Ascending aorta (tissue), 2 donors: ENCODE data around the gene PIH1D1. TPM values are rescaled to one million over a fixed set of nuclear protein-coding genes. Genes with fewer than 3 reads are reported as not detected.

Source experiments
- DNase-seq, 2 donors: peaks; one replicate each; pipeline ENCODE4 v3.0.0-alpha.2; 2019; ENCODE audit warnings: low spot score in 2 of 2
- H3K27ac ChIP-seq, 2 donors: fragments of 200-600 bp; sonication (generic); one replicate each; pipeline ENCODE4 v1.5.1; 2016 to 2017; ENCODE audit warnings: mild to moderate bottlenecking in 1 of 2
- H3K27me3 ChIP-seq: fragments of 200-600 bp; sonication (generic); one replicate; pipeline ENCODE4 v1.5.1; 2017
- H3K36me3 ChIP-seq, 2 donors: fragments of 200-600 bp; sonication (generic); one replicate each; pipeline ENCODE4 v1.5.1; 2016
- H3K4me1 ChIP-seq, 2 donors: fragments of 200-600 bp; sonication (generic); one replicate each; pipeline ENCODE4 v1.5.1; 2016 to 2017; ENCODE audit warnings: mild to moderate bottlenecking in 1 of 2
- H3K4me3 ChIP-seq, 2 donors: fragments of 200-600 bp; sonication (generic); one replicate each; pipeline ENCODE4 v1.5.1; 2016 to 2017; ENCODE audit warnings: mild to moderate bottlenecking in 1 of 2
- H3K9me3 ChIP-seq, 2 donors: fragments of 200-600 bp; sonication (generic); one replicate each; pipeline ENCODE4 v1.5.1; 2016
- intact Hi-C: fragments of 100-400 bp; cut with DNase I; formaldehyde crosslinking; loops from one replicate; pipeline ENCODE4 v1.15.1; 2023
- total RNA-seq: library from RNA; depleted of rRNA; stranded (reverse); fragments of >200 nt; gene quantifications from one replicate; pipeline ENCODE4 v1.1.0, GENCODE V29; 2016
- TF ChIP-seq, protein P1 (sequence below), 3 experiments: fragments of 200-600 bp in 2 of 3; fragments of 450-650 bp in 1 of 3; sonication (generic) in 2 of 3; IDR thresholded peaks; one replicate each; pipeline ENCODE4 v1.5.1; 2016 to 2019; ENCODE audit warnings: antibody characterized with exemption in 3 of 3, mild to moderate bottlenecking in 1 of 3, moderate library complexity in 1 of 3

PIH1D1 gene
- total RNA-seq, result 177 TPM

DNA sequence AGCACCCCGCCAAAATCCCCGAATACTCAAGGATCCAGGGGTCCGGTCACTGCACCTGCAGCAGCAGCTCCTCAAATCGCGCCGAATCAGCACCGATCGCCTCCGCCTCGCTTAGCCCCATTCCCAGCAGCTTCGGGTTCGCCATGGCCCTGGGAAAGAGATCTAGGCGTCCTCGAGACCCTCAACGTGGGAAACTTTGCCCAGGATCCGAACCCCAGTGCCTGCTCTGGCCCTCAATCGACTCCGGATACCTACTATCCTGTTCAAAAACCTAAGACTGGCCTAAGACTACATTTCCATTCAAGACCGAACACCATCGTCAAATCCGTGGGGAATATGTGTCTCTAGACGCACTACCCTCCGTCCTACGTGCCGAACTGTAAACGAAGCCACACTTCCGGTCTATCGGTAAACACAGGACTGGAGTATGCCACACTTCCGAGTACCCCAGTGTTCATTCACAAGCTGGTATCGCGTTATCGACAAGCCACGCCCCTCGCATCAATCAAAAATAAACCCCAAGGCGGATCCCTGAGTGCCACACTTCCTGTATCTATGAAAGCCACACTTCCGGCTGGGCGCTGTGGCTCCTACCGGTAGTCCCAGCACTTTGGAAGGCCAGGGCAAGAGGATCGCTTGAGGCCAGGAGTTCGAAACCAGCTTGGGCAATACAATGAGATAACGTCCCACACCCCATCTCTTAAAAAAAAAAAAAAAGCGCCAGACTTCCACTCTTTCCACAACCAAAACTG lies at the start of gene PIH1D1:
Gene PIH1D1 (minus strand): TSS at position 385 of the 752 bp plus-strand sequence. CDS start 240 bp downstream, at position 145.
- Histone ChIP-seq H3K4me1 (peaks cover 0 to 10% of the 10 kb centered on the region in 2 donors), H3K4me3 (peak within 1 kb of the TSS; percentile 73 to 81), H3K27ac (peak within 1 kb of the TSS; percentile 88 to 95), H3K27me3 (no peaks in the 10 kb centered on the region), H3K9me3 (no peaks in the 10 kb centered on the region), H3K36me3 (peaks cover 8 to 16% of the 10 kb centered on the region in 2 donors)
- intact Hi-C loops, result loop anchor here (2.0 to 5.0 kb wide), 2 partner anchors 45 to 226 kb away; partner anchors contain the start of genes PRMT1 and RPS11
- TF ChIP-seq, protein P1, sequence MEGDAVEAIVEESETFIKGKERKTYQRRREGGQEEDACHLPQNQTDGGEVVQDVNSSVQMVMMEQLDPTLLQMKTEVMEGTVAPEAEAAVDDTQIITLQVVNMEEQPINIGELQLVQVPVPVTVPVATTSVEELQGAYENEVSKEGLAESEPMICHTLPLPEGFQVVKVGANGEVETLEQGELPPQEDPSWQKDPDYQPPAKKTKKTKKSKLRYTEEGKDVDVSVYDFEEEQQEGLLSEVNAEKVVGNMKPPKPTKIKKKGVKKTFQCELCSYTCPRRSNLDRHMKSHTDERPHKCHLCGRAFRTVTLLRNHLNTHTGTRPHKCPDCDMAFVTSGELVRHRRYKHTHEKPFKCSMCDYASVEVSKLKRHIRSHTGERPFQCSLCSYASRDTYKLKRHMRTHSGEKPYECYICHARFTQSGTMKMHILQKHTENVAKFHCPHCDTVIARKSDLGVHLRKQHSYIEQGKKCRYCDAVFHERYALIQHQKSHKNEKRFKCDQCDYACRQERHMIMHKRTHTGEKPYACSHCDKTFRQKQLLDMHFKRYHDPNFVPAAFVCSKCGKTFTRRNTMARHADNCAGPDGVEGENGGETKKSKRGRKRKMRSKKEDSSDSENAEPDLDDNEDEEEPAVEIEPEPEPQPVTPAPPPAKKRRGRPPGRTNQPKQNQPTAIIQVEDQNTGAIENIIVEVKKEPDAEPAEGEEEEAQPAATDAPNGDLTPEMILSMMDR (IDR thresholded peaks at IDR 0.05), result no peak
- peak; percentile 94 to 99 for DNase-seq

- Histone ChIP-seq H3K27me3 (no peaks in the 10 kb centered on the region), H3K36me3 (peaks cover 18 to 30% of the 10 kb centered on the region in 2 donors), H3K9me3 (no peaks in the 10 kb centered on the region), H3K4me1 (peaks cover 13 to 20% of the 10 kb centered on the region in 2 donors), H3K4me3 (peak overlapping the region in 1 of 2 donors; percentile 77), H3K27ac (peak overlapping the region in 1 of 2 donors; percentile 37)
- no peak for DNase-seq
- TF ChIP-seq, protein P1 (IDR thresholded peaks at IDR 0.05), result no peak
- intact Hi-C loops, result loop anchor here (5.0 kb wide), 2 partner anchors 143 to 178 kb away; partner anchors contain the start of genes PRMT1, RRAS and SCAF1
Measured at GRCh38 chr19:49499030-49499670, 47.5 kb upstream of the PIH1D1 start.

DNA sequence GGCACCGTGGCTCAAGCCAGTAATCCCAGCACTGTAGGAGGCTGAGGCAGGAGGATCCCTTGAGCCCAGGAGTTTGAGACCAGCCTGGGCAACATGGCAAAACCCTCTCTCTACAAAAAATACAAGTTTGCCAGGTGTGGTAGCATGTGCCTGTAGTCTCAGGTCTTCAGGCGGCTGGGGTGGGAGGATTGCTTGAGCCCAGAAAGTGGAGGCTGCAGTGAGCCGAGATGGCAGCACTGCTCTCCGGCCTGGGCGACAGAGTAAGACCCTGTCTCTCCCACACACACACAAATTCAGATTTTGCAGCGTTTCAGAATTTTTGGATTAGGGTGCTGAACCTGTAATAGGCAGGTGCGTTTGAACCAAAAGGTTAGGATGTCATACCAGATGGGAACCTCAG lies 46.9 kb upstream of the PIH1D1 start:
- TF ChIP-seq, protein P1 (IDR thresholded peaks at IDR 0.05), result no peak
- Histone ChIP-seq H3K4me1 (peaks cover 13 to 20% of the 10 kb centered on the region in 2 donors), H3K36me3 (peaks cover 18 to 30% of the 10 kb centered on the region in 2 donors), H3K4me3 (peak overlapping the region in 1 of 2 donors; percentile 77), H3K27ac (no peak overlapping the region), H3K9me3 (no peaks in the 10 kb centered on the region), H3K27me3 (no peaks in the 10 kb centered on the region)
- intact Hi-C loops, result loop anchor here (5.0 kb wide), 2 partner anchors 144 to 179 kb away; partner anchors contain the start of genes PRMT1, RRAS and SCAF1
- no peak for DNase-seq

- no peaks in the 10 kb centered on the region for H3K27me3 ChIP-seq
- peaks cover 20 to 35% of the 10 kb centered on the region in 2 donors for H3K36me3 ChIP-seq
- TF ChIP-seq, protein P1 (IDR thresholded peaks at IDR 0.05), result no peak
- H3K4me1 ChIP-seq, result peaks cover 13 to 20% of the 10 kb centered on the region in 2 donors
- no peaks in the 10 kb centered on the region for H3K9me3 ChIP-seq
- DNase-seq, result no peak
- H3K4me3 ChIP-seq, result peak overlapping the region; percentile 77 to 81
- H3K27ac ChIP-seq, result peak overlapping the region in 1 of 2 donors; percentile 93
- intact Hi-C loops, result loop anchor here (2.0 to 5.0 kb wide), 3 partner anchors 45 to 180 kb away; partner anchors contain the start of genes ALDH16A1, PRMT1, RRAS and SCAF1
Measured at GRCh38 chr19:49497789-49498103, 46.1 kb upstream of the PIH1D1 start.

- no peaks in the 10 kb centered on the region for H3K9me3 ChIP-seq
- H3K27me3 ChIP-seq, result no peaks in the 10 kb centered on the region
- peak overlapping the region; percentile 93 to 95 for H3K27ac ChIP-seq
- peak in 1 of 2 donors; percentile 86 for DNase-seq
- peak overlapping the region; percentile 77 to 81 for H3K4me3 ChIP-seq
- peaks cover 13 to 20% of the 10 kb centered on the region in 2 donors for H3K4me1 ChIP-seq
- H3K36me3 ChIP-seq, result peaks cover 24 to 40% of the 10 kb centered on the region in 2 donors
- TF ChIP-seq, protein P1 (IDR thresholded peaks at IDR 0.05), result no peak
- intact Hi-C loops, result loop anchor here (2.0 to 5.0 kb wide), 3 partner anchors 44 to 180 kb away; partner anchors contain the start of genes ALDH16A1, PRMT1, RRAS and SCAF1
Measured at GRCh38 chr19:49497047-49497788, 45.6 kb upstream of the PIH1D1 start.
